Activated CD4-positive, alpha-beta T cell treated with anti-CD3 and anti-CD28 coated beads, Interleukin-2, Interleukin-4, amounts not matched to agents 100 ng/mL and 50 ng/mL, durations not matched to agents 16 hours and 8 hours (primary cell): Measurements from ENCODE around the gene GET4.

Experiments
- DNase-seq: peaks from one replicate; pipeline ENCODE4 v3.0.0-alpha.2; 2020; ENCODE audit warnings: low spot score

GET4 gene, protein sequence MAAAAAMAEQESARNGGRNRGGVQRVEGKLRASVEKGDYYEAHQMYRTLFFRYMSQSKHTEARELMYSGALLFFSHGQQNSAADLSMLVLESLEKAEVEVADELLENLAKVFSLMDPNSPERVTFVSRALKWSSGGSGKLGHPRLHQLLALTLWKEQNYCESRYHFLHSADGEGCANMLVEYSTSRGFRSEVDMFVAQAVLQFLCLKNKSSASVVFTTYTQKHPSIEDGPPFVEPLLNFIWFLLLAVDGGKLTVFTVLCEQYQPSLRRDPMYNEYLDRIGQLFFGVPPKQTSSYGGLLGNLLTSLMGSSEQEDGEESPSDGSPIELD

DNA sequence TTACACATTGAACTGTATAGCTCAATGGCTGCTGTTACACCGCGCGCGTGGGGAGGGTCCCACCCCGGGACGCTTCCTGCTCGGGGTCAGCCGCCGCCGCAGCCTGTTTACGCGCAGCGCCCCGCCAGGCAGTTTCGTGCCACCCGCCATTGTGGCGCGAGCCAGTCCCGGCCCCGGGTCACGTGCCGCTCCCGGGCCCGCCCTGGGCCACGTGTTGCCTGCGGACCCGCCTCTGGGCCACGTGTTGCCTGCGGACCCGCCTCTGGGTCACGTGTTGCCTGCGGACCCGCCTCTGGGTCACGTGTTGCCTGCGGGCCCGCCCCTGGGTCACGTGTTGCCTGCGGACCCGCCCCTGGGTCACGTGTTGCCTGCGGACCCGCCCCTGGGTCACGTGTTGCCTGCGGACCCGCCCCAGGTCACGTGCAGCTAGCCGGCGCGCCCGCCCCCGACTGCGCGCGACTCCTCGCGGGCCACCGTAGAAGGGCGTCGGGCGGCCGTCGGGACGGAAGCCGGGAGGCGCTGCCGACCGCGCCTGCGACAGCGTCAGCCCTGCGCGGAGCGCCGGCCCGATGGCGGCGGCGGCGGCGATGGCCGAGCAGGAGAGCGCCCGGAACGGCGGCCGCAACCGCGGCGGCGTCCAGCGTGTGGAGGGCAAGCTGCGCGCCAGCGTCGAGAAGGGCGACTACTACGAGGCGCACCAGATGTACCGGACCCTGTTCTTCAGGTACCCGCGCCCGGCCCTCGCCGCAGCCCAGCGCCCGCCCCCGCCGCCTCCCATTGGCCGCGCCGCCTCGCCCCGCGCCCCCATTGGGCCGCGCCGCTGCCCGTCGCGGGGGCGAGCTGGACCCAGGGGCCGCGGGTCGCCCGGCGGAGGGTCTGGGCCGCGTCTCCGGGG is at the start of gene GET4:
Gene GET4 (plus strand): TSS at position 478 of the 895 bp plus-strand sequence. CDS start 92 bp downstream, at position 570.
- DNase-seq, result peak; percentile 99

DNA sequence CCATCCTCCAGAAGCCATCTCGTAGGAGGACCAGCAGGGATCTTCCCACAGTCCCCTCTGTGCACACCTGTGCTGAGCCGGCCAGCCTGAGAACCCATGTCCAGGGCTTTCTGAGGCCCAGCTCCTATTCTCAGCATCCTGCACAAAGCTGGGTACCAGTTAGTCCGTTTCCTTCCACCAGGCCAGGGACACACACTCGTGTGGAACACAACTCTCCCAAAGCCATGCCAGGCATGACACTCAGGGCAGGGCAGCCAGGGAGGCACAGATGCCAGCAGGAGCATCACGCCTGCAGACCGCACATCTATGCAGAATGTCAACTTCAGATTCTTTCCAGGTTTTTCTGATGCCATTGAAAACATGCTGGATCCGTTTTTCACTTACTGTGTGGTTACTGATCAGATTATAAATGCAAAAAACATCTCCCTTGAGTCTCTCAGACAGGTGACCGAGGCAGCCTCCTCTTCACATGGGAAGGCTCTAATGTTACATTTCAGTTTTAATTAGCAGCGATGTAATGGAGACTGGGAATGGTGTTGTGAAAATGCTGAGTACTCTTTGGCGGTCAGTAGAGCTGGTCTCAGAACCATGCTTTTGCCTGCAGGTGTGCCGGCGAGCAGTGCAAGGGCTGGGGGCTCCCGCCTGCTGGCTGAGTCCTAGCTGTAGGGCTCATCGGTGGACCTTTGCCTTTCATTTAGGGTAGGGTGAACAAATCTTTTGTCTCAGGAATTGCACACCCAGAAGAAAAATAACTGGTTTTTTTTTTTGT is 47.4 kb upstream of the GET4 start:
- no peak for DNase-seq

DNA sequence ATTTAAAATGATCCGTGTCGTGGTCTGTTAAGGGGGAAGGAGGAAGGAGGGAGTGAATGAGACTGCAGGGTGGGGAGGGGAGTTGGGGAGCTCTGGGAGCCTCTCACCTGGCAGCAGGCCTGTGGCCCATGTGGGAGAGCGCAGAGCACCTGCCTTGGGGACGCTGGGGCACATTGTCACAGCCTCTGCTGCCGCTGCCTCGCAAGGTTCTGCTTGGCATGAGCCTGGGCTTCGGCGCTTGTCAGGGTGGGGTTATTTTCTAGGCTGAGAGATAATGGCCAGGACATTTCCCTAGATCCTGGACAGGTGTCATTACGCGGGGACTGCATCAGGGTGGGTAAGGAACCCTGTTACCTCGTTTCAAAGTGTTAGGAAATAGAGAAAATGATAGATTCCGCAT is 46.3 kb upstream of the GET4 start:
- DNase-seq, result no peak

DNA sequence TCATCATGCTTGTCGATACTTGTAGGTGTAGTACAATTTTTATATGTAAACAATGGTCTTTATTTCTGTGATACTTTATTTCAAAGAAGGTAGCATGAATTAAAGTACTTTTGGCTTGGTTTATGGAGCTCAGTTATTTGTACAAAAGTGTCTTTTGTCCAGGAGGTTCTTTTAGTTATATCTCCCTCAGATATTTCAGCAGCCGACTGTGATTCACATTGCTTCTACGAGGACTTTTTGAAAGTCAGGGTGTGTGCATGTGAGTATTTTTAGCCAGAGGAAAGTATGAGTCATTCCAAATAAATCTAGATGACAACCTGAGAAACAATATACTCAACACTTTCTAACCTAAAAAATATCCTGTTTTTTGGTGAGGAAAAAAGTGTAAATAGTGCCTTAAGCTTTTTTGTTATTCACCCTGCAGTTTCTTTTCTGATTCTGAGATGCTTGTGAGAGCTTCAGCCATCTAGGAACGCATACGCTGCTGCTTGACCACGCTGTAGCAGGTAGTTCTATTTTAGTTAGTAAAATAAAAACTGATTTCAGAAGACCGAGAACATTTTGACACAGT is 44.7 kb upstream of the GET4 start:
- DNase-seq, result peak; percentile 82

DNA sequence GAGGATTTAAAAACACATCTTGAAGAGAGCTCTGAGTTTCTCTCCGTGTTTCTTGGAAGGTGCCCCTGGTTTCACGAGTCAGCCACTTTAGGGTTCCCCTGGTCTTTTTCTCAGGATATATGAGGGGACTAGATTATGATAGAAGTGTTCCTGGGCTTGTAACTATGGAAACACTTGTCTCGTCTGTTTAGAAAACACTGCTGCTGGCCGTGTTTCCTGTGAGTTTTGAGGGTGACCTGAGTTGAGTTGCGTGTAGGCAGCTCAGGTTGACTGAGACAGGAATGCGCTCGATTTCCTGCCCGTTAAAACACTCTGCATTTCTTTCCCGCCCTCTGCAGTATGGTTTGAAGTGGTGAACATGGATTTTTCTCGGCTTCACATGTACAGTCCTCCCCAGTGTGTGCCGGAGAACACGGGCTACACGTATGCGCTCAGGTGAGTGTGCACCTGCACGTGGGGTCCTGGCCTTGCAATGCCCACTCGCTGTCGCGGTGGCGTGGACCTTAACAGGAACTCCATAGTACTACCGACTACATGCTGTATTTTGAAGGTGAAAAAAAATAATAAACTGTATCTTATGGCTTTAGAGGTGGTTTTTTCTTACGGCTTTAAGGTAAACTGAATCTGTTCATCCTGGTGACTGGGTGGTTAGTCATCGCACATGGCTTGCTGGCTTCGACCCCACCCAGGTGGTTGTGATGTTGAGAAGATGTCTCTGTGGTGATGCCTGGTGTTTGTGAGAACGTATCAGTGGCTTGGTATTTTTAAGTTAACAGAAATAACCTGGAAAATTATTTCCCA is 44.0 kb upstream of the GET4 start, which contains the start of gene SUN1:
Gene SUN1 (plus strand): TSS at position 310 of the 801 bp plus-strand sequence. CDS start 49 bp downstream, at position 359.
- peak; percentile 71 for DNase-seq

DNA sequence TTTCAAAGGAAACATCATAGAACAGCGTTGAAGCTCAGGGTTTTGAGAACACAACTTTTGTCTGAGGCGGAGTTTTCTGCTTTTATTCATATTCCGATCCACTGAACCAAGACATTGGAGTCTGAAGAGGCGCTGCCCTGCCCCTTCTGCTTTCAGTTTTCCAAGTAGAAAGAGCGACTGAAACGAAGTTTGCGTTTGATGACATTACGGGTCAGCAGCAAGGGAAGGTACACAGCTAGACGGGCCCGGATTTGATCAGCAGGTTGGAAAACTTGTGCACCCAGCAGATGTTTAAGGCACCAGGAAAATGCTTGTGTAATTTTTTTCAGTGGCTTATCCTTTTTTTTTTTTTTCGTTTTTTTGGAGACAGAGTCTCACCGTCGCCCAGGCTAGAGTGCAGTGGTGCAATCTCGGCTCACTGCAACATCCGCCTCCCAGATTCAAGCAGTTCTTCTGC is 43.4 kb upstream of the GET4 start:
- DNase-seq, result no peak

DNA sequence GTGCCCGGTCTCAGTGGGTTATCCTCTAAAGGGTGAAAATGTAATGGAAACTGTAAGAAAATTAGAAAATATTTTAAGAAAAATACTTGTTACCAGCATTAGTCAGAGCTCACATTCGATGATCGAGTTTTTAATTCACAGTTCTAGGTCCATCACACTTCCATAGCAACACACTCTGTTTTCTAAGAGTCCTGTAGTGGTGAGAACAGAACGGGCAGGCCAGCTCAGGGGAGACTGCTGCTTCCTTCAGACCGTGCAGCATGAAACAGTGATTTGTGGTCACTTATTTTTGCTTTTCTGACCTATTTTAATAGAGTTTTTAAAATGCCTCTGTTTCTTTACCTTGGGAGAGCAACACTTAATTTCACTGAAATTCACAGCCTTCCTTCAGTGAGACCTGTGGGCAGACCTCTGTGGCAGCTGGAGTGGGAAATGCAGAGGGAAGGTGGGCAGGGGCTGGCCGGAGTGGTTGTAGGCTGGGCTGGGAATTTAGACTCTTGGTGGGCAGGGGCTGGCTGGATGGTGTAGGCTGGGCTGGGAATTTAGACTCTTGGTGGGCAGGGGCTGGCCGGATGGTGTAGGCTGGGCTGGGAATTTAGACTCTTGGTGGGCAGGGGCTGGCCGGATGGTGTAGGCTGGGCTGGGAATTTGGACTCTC is 42.6 kb upstream of the GET4 start:
- no peak for DNase-seq

DNA sequence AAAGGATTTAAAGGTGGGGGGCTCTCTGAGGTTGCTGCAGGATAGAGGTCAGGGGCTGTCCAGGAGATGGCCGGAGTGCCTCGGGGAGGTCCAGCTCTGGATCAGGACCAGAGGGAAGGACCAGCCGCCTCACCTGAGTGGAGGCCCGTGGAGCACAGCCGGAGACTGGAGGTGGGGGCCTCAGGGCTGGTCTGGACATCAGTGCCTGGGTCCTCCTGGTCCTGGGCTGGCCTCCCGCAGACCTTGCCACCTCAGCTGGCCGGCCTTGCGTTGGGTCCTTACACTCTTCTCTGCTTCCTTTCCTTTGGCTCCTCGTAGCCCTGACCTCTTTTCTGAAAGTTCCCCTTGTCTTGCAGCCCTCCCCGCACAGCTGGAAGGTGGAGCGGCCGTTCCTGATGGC is 42.1 kb upstream of the GET4 start:
- no peak for DNase-seq

DNA sequence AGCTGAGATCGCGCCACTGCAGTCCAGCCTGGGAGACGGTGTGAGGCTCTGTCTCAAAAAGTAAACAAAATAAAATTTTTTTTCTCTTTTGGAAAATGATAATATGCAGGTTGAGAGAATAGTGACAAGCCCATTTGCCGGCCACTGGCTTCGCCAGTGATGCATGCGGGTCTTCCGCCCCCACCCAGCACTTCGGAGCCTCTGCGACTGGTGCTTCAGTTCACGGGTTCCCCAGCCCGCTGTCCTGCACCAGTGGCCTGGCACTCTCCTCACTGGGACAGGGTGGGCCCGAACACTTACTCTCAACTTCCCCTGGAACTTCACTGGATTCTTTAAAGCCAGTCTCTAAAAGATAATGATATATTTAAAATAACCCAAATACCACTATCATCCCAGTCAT is 41.3 kb upstream of the GET4 start:
- no peak for DNase-seq

DNA sequence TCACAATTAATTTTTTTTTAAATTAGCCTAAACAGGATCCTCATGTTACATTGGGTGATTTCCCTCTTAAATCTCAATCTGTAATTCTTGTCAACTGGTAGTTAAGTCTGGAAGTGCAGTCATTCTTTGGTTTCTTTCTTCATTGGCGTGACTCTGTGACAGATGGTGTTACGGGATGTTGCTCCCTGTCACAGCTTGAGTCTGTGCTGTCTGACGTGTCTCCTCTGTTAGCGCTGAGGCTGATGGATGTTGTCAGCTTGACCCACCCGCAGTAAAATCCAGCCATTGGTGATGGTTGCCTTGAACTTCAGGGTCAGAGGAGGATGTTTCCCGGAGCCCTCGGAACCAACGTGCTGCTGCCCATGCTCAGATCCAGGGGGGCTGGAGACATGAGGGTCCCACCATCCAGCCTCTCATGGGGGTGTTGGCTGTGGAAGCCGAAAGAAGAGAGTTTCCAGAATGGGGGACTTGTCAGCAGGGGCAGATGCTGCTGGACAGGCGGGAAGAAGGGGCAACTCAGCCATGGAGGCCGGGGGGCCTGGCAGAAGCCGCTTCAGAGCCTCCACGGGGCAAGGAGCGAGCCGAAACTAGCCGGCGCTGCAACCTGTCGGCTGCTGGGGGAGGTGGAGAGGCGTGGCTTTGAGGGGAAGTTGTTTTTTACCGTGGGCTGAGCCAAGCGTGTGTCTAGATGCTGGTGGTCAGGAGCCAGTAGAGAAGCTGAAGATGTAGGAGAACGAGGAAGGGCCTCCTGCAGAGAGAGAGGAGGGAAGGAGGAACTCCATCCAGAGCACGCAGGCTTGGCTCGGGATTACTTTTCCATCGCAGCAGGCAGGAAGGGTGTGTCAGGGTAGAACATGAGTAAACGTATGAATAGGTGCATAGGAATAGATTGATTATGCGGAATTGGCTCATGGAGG is 40.6 kb upstream of the GET4 start:
- DNase-seq, result no peak

DNA sequence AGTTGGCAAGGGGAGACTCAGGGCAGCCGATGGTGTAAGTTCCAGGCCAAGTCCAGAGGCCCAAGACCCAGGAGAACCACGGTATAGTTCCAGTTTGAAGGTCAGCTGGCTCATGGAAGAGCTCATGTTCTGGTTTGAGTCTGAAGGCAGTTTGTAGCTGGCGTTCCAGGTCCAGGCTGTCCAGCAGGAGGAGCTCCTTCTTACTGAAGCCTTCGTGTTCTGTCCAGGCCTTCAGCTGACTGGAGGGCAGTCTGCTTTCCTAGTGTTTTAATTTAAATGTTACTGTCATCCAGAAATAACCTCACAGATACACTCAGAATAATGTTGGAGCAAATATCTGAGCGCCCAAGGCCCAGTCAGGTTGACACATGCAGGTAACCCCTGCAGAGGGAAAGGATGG is 39.9 kb upstream of the GET4 start:
- DNase-seq, result no peak

DNA sequence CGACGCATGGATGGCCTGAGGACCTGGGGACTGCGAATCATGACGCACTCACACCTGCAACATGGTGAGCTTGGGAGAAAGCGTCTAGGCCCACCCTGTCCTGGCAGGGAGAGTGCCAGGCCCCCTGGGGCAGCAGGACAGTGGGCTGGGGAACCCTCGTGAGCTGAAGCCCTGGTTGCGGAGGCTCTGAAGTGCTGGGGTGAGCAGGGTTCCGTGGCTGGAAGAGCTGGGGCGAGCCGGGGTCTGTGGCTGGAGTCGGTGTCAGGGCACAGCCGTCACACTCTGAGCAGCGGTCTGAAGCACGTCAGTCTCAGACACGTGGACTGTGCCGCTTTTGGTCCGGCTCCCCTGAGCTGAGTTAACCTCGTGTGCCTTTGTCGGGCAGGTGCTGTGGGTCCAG is 39.4 kb upstream of the GET4 start:
- DNase-seq, result no peak

DNA sequence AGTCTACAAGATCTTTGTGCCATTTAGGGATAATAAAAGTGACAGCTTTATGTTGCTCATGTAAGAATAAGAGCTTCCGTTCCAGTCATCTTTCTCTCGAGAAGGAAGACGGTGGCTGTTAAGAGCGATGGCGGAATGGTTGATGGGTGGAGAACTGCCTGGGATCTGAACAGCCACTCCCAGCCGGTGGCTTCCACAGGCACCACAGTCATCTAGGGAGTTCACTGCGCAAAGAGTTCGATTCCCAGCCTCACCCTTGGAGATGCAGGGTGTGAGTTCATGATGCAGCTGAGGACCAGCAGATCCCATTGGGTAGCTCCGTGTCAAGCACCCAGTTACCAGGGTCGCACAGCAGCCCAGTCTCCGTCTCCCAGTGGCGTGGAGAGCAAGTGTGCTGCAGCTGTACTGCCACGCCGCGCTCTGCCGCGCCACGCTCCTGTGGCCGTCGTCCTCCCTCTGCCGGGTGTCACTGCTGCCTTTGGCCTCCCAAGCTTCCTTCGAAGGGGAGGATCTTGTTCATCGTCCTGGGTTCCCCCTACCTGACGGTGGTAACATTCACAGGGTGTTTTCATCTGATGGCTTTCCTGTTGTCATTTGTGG is 36.3 kb upstream of the GET4 start:
- no peak for DNase-seq

DNA sequence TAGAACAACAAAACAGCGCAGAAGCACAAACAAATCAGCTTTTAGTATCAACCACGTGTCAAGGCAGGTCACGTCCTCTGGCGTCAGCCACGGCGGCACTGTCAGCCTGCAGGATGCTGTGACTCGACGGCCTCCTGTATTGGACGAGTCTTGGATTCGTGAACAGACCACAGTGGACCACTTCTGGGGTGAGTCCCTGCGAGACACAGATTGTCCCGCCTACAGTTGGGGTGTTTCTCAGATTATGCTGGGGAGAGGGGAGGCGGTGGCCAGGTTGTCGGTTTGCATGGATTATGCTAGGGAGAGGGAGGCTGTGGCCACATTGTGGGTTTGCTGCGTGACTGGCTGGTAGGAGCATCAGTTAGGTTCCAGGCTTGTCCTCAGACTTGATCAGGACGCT is 34.4 kb upstream of the GET4 start:
- DNase-seq, result no peak

DNA sequence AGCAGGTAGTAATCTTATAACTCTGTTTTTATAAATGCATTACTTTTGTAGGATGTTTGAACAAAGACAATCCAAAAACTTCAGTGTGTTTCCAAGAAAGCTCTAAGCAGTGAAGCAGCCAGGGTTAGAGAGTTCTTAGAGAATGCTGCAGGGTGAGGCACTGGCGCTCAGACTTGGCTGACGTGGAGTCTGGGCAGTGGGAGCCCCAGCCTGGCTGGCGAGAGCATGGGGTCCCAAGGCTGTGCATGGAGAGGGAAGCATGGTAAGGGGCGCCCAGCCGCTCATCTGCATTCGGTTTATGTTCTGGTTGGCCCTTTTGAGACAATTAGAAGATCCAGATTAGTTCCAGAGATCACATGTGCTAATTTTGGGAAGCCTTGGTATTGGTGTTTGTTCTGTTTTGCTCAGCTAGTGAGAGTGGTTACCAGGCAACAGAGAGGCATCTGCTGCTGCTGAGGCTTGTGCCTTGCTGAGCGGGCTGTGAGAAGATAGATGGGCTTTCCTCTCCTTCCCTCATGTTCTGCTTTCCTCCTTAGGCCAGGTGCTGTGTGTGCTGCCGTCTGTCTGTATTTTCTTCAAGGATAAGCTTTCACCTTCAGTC is 33.8 kb upstream of the GET4 start:
- no peak for DNase-seq

DNA sequence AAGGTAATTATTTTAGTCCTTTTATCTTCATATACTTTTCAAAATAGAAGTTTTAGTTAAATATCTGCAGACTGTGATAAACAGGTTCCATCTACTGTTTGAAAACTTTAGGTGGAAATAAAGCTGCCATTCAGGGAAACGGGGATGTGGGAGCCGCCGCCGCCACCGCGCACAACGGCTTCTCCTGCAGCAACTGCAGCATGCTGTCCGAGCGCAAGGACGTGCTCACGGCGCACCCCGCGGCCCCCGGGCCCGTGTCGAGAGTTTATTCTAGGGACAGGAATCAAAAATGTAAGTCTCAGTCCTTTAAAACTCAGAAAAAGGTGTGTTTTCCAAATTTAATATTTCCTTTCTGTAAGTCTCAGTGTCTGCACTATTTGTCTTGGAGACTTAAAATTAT is 33.1 kb upstream of the GET4 start:
- no peak for DNase-seq

DNA sequence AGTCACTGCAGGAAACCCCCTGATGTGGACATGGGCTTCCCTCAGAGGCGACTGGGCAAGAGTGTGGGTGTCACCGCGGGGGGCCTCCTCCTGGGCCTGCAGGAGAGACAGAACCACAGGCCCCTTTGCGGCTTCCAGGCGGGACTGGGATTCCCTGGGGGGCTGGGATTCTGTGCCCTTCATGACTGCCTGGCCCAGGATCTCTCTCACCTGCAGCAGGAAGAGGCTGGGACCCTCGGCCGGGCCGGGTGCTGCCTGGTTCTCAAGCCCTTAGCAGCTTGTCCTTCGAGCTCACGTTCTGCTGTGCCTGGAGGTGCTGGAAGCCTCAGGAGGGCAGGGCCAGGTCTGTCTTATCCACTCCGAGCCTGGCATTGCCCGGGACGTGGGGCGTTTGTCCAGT is 32.3 kb upstream of the GET4 start:
- no peak for DNase-seq

DNA sequence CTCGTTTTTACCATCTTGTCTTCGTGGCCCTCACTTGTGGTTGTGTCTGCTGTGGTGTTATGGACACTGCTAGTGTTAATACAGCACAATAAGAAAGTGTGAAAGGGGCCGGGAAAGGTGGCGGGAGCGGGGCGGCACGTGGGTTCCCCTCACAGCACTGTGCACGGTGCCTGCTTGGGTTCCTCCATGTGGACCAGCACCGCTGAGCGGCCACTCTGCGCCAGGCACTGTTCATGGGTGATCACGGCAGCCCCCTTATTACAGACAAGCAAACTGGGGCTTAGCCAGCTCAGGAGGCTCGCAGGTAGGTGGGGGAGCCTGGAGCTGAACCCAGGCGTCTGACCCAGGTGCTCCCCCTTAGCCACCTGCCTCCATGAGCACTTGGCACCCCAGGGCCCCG is 31.8 kb upstream of the GET4 start:
- no peak for DNase-seq

DNA sequence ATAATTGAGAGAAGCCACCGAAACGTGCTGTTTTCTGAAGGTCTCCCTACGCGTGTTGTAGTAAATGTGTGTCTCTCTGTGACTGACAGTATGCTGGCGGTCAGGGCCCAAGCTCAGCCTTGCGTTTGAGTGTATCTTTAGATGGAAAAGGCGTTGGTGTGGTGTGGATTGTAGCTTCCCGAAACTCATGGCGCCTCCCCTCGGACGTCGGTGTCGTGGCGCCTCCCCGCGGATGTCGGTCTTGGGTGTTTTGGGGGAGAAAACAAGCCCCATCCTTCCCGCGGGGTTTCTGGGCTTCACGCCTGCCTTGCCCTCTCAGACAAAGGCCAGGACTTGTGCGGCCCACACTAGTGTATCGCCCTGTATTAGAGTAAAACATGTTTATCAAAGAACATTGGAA is 31.3 kb upstream of the GET4 start:
- no peak for DNase-seq
